ENCODE results near the gene ZFAND2A. TPM values are rescaled to one million over a fixed set of nuclear protein-coding genes. Genes with fewer than 3 reads are reported as not detected.

Gene ZFAND2A
- total RNA-seq, 6 experiments from 2014 or later: 24.3 to 43.1 (median 31.8) TPM

DNA sequence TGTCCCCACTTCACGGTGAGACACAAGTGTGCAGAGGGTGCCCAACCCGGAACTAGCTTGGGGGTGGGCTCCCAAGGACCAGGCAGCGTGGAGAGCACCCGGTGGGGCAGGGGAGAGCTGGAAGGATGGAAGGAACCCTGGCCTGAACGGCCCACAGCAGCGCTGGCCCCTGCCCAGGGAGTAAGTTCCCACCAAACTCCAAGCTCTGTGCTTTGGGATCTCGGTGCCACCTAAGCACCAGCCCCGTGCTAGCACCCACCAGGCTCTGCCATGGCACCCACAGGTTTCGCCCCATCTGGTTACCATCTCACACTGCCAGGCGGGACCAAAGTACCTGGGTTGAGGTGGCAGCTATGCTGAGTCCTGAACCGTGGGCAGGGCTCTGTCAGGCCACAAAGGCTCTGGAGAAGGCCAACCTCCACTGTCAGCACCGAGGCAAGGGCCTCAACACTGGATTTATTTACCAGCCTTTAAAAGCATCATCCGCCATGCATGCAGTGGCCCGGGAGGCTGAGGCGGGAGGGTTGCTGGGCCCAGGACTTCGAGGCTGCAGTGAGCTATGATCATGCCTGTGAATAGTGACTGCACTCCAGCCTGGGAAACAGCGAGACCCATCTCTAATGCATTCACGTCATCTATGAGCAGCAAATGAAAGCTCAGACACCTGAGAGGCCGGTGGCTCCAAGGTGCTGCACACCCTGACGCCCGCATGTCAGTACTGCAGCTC, 56.0 kb downstream of the ZFAND2A start:
- Histone ChIP-seq H3K36me3 (no peaks in the 10 kb centered on the region), H3K4me3 (no peak overlapping the region), H3K4me1 (peaks cover 0 to 30% (median 16%) of the 10 kb centered on the region in 4 donors), H3K27ac (peak overlapping the region in 2 of 3 donors; percentile 84 to 89), H3K9me3 (no peaks in the 10 kb centered on the region), H3K27me3 (no peaks in the 10 kb centered on the region)
- no peak for TF ChIP-seq POLR2A (IDR thresholded peaks at IDR 0.05)
- TF ChIP-seq, protein P1, sequence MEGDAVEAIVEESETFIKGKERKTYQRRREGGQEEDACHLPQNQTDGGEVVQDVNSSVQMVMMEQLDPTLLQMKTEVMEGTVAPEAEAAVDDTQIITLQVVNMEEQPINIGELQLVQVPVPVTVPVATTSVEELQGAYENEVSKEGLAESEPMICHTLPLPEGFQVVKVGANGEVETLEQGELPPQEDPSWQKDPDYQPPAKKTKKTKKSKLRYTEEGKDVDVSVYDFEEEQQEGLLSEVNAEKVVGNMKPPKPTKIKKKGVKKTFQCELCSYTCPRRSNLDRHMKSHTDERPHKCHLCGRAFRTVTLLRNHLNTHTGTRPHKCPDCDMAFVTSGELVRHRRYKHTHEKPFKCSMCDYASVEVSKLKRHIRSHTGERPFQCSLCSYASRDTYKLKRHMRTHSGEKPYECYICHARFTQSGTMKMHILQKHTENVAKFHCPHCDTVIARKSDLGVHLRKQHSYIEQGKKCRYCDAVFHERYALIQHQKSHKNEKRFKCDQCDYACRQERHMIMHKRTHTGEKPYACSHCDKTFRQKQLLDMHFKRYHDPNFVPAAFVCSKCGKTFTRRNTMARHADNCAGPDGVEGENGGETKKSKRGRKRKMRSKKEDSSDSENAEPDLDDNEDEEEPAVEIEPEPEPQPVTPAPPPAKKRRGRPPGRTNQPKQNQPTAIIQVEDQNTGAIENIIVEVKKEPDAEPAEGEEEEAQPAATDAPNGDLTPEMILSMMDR (IDR thresholded peaks at IDR 0.05): no peak
- intact Hi-C loops (cut with DNase I): no loop called here
- DNase-seq (peak in 1 of 3 donors; percentile 53), ATAC-seq (no peak)
- 67% methylated on average over 4 of the region's 21 CpGs for WGBS (ENCODE audit: insufficient coverage, low coverage, low lambda C conversion rate, missing lambda C conversion rate)

DNA sequence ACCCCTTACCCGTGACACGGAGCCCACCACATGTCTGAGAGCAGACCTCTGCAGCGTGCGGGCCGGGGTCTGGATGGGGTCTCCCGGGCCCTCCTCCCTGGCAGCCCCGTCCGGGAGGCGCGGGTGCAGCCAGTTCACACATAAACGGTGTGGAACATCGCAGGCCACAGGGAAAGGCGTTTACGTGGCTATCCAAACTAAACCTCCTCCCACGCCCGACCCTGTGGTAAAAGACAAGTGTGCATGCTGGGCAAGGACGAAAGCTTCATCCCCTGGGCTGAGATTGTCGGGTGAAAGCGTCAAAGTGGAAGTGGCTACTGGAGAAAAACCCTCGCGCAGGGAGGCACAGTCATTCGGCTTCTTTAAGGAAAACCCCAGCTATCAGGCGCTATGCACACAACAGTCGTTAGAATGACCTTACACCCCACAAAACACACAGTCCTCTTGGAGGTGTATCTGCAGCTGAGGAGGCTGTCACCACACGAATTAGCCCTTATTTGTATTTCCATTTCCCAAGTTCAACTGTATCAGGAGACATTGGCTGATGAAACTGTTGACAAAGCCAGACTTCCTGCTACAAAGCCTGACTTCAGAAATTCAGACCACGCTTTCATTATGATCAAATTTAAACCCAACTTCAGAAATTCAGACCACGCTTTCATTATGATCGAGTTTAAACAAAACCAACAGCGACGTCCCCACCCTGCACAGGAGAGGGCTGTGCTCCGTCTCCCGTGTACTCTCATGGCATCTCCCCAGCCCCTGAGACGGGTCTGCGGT, 56.8 kb downstream of the ZFAND2A start:
- DNase-seq (peak in 1 of 3 donors; percentile 53), ATAC-seq (peak; percentile 46 to 66 (median 56))
- Histone ChIP-seq H3K9me3 (no peaks in the 10 kb centered on the region), H3K27ac (peak overlapping the region in 2 of 3 donors; percentile 84 to 89), H3K4me1 (peaks cover 0 to 30% (median 16%) of the 10 kb centered on the region in 4 donors), H3K27me3 (no peaks in the 10 kb centered on the region), H3K4me3 (no peak overlapping the region), H3K36me3 (no peaks in the 10 kb centered on the region)
- intact Hi-C loops (cut with DNase I): no loop called here
- no peak for TF ChIP-seq POLR2A (IDR thresholded peaks at IDR 0.05)
- TF ChIP-seq, protein P1 (IDR thresholded peaks at IDR 0.05): no peak
- WGBS (ENCODE audit: insufficient coverage, low coverage, low lambda C conversion rate, missing lambda C conversion rate): 58% methylated on average over 16 of the region's 34 CpGs

Other genes starting within 250 kb of the ZFAND2A start
- gene ADAP1, start 205.5 kb downstream of the ZFAND2A start, total RNA-seq: 1 to 10 TPM; 1.4 to 4.2 (median 2.7) TPM
- 1 to 10 TPM; 3.2 to 6.5 (median 4.0) TPM for gene COX19, start 184.6 kb downstream of the ZFAND2A start, total RNA-seq
- gene CYP2W1, start 177.0 kb downstream of the ZFAND2A start, total RNA-seq: not detected
- gene GPR146, start 115.7 kb downstream of the ZFAND2A start, total RNA-seq: 10 to 100 TPM; 13.3 to 45.3 (median 22.8) TPM
- 10 to 100 TPM in 4 of 6 experiments, 1 to 10 TPM in 2; 7.0 to 26.4 (median 11.9) TPM for gene GPER1, start 72.1 kb downstream of the ZFAND2A start, total RNA-seq
- gene UNCX, start 72.7 kb upstream of the ZFAND2A start, total RNA-seq: not detected

Measured in right lobe of liver (tissue), 6 donors.